ENCODE data around the gene ACLY.
"Not testable (repeated sequence)": the region's sequence is repeated elsewhere in the genome, so short reads cannot be mapped to it uniquely, and the experiment has no call there.

ACLY gene

DNA sequence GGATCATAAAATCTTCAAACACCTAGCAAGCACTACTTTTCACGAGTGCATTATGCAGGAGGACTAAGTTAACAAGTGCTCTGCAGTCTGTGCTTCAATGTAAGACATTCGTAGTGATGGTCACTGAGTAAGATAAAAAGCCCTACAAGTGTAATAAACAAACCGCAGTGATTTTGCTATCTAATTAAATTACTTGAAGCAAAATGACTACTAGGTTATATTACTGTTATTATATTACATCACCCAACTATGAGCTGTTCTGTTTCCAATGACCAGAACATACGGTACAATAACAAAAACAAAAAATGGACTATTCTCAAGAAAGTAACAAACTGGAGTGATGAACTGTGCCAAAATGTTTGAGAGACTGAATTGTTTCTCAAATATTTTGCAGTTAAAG is 70.0 kb downstream of the ACLY start:
- no peak for TF ChIP-seq EZH2 (IDR thresholded peaks at IDR 0.05; ENCODE audit: borderline replicate concordance, low read length)
- TF ChIP-seq, protein P1, sequence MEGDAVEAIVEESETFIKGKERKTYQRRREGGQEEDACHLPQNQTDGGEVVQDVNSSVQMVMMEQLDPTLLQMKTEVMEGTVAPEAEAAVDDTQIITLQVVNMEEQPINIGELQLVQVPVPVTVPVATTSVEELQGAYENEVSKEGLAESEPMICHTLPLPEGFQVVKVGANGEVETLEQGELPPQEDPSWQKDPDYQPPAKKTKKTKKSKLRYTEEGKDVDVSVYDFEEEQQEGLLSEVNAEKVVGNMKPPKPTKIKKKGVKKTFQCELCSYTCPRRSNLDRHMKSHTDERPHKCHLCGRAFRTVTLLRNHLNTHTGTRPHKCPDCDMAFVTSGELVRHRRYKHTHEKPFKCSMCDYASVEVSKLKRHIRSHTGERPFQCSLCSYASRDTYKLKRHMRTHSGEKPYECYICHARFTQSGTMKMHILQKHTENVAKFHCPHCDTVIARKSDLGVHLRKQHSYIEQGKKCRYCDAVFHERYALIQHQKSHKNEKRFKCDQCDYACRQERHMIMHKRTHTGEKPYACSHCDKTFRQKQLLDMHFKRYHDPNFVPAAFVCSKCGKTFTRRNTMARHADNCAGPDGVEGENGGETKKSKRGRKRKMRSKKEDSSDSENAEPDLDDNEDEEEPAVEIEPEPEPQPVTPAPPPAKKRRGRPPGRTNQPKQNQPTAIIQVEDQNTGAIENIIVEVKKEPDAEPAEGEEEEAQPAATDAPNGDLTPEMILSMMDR (IDR thresholded peaks at IDR 0.05; ENCODE audit: low read length) = no peak
- H3K9ac ChIP-seq (ENCODE audit: low read length) = no peak overlapping the region
- H3K4me3 ChIP-seq (ENCODE audit: low read depth, low read length, poor library complexity, severe bottlenecking) = no peak overlapping the region
- no peak overlapping the region for H2AFZ ChIP-seq (ENCODE audit: low read length)
- peaks cover 36% of the 10 kb centered on the region for H3K36me3 ChIP-seq (ENCODE audit: insufficient read depth, low read length)
- H3K9me2 ChIP-seq (ENCODE audit: low read depth, low read length) = no peaks in the 10 kb centered on the region
- H3F3A ChIP-seq (ENCODE audit: insufficient read depth, low read length) = no peaks in the 10 kb centered on the region
- H3K9me3 ChIP-seq (ENCODE audit: low read length) = no peaks in the 10 kb centered on the region
- peaks cover 28% of the 10 kb centered on the region for H3K4me1 ChIP-seq (ENCODE audit: insufficient read depth, low read length, severe bottlenecking)
- no peak overlapping the region for H3K4me2 ChIP-seq (ENCODE audit: low read length)
- peaks cover 4% of the 10 kb centered on the region; the same call in 1 of the 2 replicates for H4K20me1 ChIP-seq (ENCODE audit: insufficient read depth, low read length)
- H3K27ac ChIP-seq (ENCODE audit: low read depth, low read length, poor library complexity, severe bottlenecking) = no peak overlapping the region
- H3K79me2 ChIP-seq (ENCODE audit: insufficient read depth, low read length) = peaks cover 16% of the 10 kb centered on the region
- H3K27me3 ChIP-seq (ENCODE audit: insufficient read depth, low read length) = no peaks in the 10 kb centered on the region

GRCh38 chr17:41844971-41845370 is 73.8 kb downstream of the ACLY start:
- Histone ChIP-seq H3K79me2 (ENCODE audit: insufficient read depth, low read length) (peaks cover under 1% of the 10 kb centered on the region; the same call in 1 of the 2 replicates), H3K4me1 (ENCODE audit: insufficient read depth, low read length, severe bottlenecking) (peaks cover 9% of the 10 kb centered on the region), H3K4me3 (ENCODE audit: low read depth, low read length, poor library complexity, severe bottlenecking) (no peak overlapping the region), H2AFZ (ENCODE audit: low read length) (no peak overlapping the region), H3K27ac (ENCODE audit: low read depth, low read length, poor library complexity, severe bottlenecking) (no peak overlapping the region), H3F3A (ENCODE audit: insufficient read depth, low read length) (no peaks in the 10 kb centered on the region), H3K9ac (ENCODE audit: low read length) (no peak overlapping the region), H4K20me1 (ENCODE audit: insufficient read depth, low read length) (peaks cover 4% of the 10 kb centered on the region; the same call in 1 of the 2 replicates), H3K9me2 (ENCODE audit: low read depth, low read length) (no peaks in the 10 kb centered on the region), H3K27me3 (ENCODE audit: insufficient read depth, low read length) (no peaks in the 10 kb centered on the region), H3K9me3 (ENCODE audit: low read length) (no peaks in the 10 kb centered on the region), H3K36me3 (ENCODE audit: insufficient read depth, low read length) (peaks cover 11% of the 10 kb centered on the region; the same call in 1 of the 2 replicates), H3K4me2 (ENCODE audit: low read length) (no peak overlapping the region)
- TF ChIP-seq, protein P1 (IDR thresholded peaks at IDR 0.05; ENCODE audit: low read length) = no peak
- no peak for TF ChIP-seq EZH2 (IDR thresholded peaks at IDR 0.05; ENCODE audit: borderline replicate concordance, low read length)

GRCh38 chr17:41840781-41841180 is 78.0 kb downstream of the ACLY start:
- H3K27me3 ChIP-seq (ENCODE audit: insufficient read depth, low read length); H3K9me3 ChIP-seq (ENCODE audit: low read length); H3F3A ChIP-seq (ENCODE audit: insufficient read depth, low read length); H3K27ac ChIP-seq (ENCODE audit: low read depth, low read length, poor library complexity, severe bottlenecking); H3K9me2 ChIP-seq (ENCODE audit: low read depth, low read length); H3K9ac ChIP-seq (ENCODE audit: low read length); H3K79me2 ChIP-seq (ENCODE audit: insufficient read depth, low read length); H4K20me1 ChIP-seq (ENCODE audit: insufficient read depth, low read length); H2AFZ ChIP-seq (ENCODE audit: low read length); H3K4me1 ChIP-seq (ENCODE audit: insufficient read depth, low read length, severe bottlenecking); H3K36me3 ChIP-seq (ENCODE audit: insufficient read depth, low read length); H3K4me2 ChIP-seq (ENCODE audit: low read length); H3K4me3 ChIP-seq (ENCODE audit: low read depth, low read length, poor library complexity, severe bottlenecking): not testable (repeated sequence)

DNA sequence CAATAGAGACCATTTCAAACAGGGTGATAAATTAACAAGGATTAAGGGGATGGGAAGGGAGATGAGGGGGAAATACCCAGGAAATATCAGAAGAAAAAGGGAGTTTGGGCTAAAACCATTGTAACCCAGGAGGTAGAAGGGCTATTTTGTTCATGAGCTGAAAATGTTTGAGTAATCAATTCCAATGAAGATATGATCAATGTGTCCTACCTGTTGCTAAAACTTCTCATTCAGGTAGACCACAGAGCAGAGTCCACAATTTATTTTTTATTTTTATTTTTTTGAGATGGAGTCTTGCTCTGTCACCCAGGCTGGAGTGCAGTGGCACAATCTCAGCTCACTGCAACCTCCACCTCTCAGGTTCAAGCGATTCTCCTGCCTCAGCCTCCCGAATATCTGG is 79.3 kb downstream of the ACLY start:
- H3F3A ChIP-seq (ENCODE audit: insufficient read depth, low read length); H3K27ac ChIP-seq (ENCODE audit: low read depth, low read length, poor library complexity, severe bottlenecking); H4K20me1 ChIP-seq (ENCODE audit: insufficient read depth, low read length); H2AFZ ChIP-seq (ENCODE audit: low read length); H3K36me3 ChIP-seq (ENCODE audit: insufficient read depth, low read length); H3K79me2 ChIP-seq (ENCODE audit: insufficient read depth, low read length); H3K4me2 ChIP-seq (ENCODE audit: low read length); H3K9me3 ChIP-seq (ENCODE audit: low read length); H3K9ac ChIP-seq (ENCODE audit: low read length); H3K27me3 ChIP-seq (ENCODE audit: insufficient read depth, low read length); H3K9me2 ChIP-seq (ENCODE audit: low read depth, low read length); H3K4me3 ChIP-seq (ENCODE audit: low read depth, low read length, poor library complexity, severe bottlenecking): not testable (repeated sequence)
- H3K4me1 ChIP-seq (ENCODE audit: insufficient read depth, low read length, severe bottlenecking) = peaks cover 16% of the 10 kb centered on the region

Measured in OCI-LY1 (cell line).